Measurements from ENCODE around the gene TPPP.
A peak's percentile ranks its signal among the peaks of the same experiment; 100 is the strongest.

The TPPP gene

GRCh38 chr5:677131-678101, 15.7 kb downstream of the TPPP start:
- no peak for DNase-seq (ENCODE audit: low read depth in 2 of 2)

- no peak for DNase-seq (ENCODE audit: low read depth in 2 of 2)
Measured at GRCh38 chr5:676699-677076, 16.5 kb downstream of the TPPP start.

GRCh38 chr5:675871-676698, 17.1 kb downstream of the TPPP start:
- DNase-seq (ENCODE audit: low read depth in 2 of 2) = no peak

- DNase-seq (ENCODE audit: low read depth in 2 of 2) = no peak
Measured at GRCh38 chr5:675111-675870, 17.9 kb downstream of the TPPP start.

GRCh38 chr5:674630-675011, 18.5 kb downstream of the TPPP start:
- no peak for DNase-seq (ENCODE audit: low read depth in 2 of 2)

GRCh38 chr5:673831-674629, 19.1 kb downstream of the TPPP start:
- no peak for DNase-seq (ENCODE audit: low read depth in 2 of 2)

- no peak for DNase-seq (ENCODE audit: low read depth in 2 of 2)
Measured at GRCh38 chr5:673161-673830, 19.9 kb downstream of the TPPP start.

GRCh38 chr5:672329-673160, 20.6 kb downstream of the TPPP start:
- peak; percentile 25 to 30 for DNase-seq (ENCODE audit: low read depth in 2 of 2)

GRCh38 chr5:671459-672328, 21.5 kb downstream of the TPPP start:
- DNase-seq (ENCODE audit: low read depth in 2 of 2) = peak; percentile 52 to 59

- DNase-seq (ENCODE audit: low read depth in 2 of 2) = no peak
Measured at GRCh38 chr5:670396-671270, 22.5 kb downstream of the TPPP start.

GRCh38 chr5:669842-670395, 23.2 kb downstream of the TPPP start:
- no peak for DNase-seq (ENCODE audit: low read depth in 2 of 2)

GRCh38 chr5:669111-669841, 23.9 kb downstream of the TPPP start:
- peak in 1 of 2 donors; percentile 42 for DNase-seq (ENCODE audit: low read depth in 2 of 2)

- DNase-seq (ENCODE audit: low read depth in 2 of 2) = no peak
Measured at GRCh38 chr5:668283-668995, 24.7 kb downstream of the TPPP start.

- DNase-seq (ENCODE audit: low read depth in 2 of 2) = no peak
Measured at GRCh38 chr5:666816-667498, 26.2 kb downstream of the TPPP start.

- no peak for DNase-seq (ENCODE audit: low read depth in 2 of 2)
Measured at GRCh38 chr5:665956-666711, 27.0 kb downstream of the TPPP start.

Measured in stimulated activated CD4-positive, alpha-beta T cell treated with anti-CD3 and anti-CD28 coated beads, Interleukin-1b, Interleukin-23, amount 100 ng/mL, for 4 hours (primary cell).